Right atrium auricular region (tissue), 2 donors: ENCODE results near the gene AQP6. TPM values are rescaled to one million over a fixed set of nuclear protein-coding genes. Genes with fewer than 3 reads are reported as not detected.

Experiments used
- DNase-seq: peaks from one replicate; pipeline ENCODE4 v3.0.0-alpha.2; 2019; ENCODE audit warnings: low spot score
- H3K27ac ChIP-seq, 2 donors: fragments of 200-600 bp; sonication (generic); 1 replicate in 1 of 2; 2 replicates in 1 of 2; pipeline ENCODE4 v1.5.1; 2016 to 2019
- H3K27me3 ChIP-seq, 2 donors: fragments of 200-600 bp; sonication (generic); one replicate each; pipeline versions ENCODE4 v1.5.1 to v1.6.0; 2017 to 2019
- H3K36me3 ChIP-seq: fragments of 200-600 bp; sonication (generic); one replicate; pipeline ENCODE4 v1.5.1; 2016
- H3K4me1 ChIP-seq, 2 donors: fragments of 200-600 bp; sonication (generic); one replicate each; pipeline versions ENCODE4 v1.5.1 to v1.6.0; 2017 to 2019
- H3K4me3 ChIP-seq, 2 donors: fragments of 200-600 bp; sonication (generic); 1 replicate in 1 of 2; 2 replicates in 1 of 2; pipeline ENCODE4 v1.5.1; 2017 to 2019; ENCODE audit warnings: mild to moderate bottlenecking in 1 of 2, moderate library complexity in 1 of 2
- H3K9me3 ChIP-seq, 2 donors: fragments of 200-600 bp; sonication (generic); one replicate each; pipeline ENCODE4 v1.5.1; 2019
- total RNA-seq, 2 donors: library from RNA; depleted of rRNA; stranded (reverse); fragments of >200 nt; gene quantifications; one replicate each; pipeline ENCODE4 v1.1.0, GENCODE V29; 2016
- TF ChIP-seq, protein P1 (sequence below), 2 donors: fragments of 200-600 bp; sonication (generic); IDR thresholded peaks; one replicate each; pipeline ENCODE4 v1.5.1; 2019; ENCODE audit warnings: antibody characterized with exemption in 2 of 2

The AQP6 gene
- total RNA-seq, 2 donors from 2014 or later = 0.08 TPM; not detected in 1

DNA sequence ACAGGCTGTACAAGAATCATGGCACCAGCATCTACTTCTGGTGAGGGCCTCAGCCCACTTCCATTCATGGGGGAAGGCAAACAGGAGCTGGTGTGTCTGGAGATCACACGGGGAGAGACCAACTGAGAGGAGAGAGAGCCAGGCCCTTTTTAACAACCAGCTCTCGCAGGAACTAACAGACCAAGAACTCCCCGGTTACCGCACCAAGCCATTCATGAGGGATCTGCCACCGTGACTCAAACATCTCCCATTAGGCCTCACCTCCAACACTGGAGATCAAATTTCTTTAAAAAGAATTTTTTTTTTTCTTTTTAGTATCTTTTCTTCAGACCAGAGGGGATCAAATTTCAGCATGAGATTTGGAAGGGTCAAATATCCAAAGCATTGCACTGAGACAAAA, 39.0 kb upstream of the AQP6 start:
- Histone ChIP-seq H3K27ac (no peak overlapping the region), H3K27me3 (no peaks in the 10 kb centered on the region), H3K4me3 (no peak overlapping the region), H3K4me1 (no peaks in the 10 kb centered on the region), H3K9me3 (no peaks in the 10 kb centered on the region), H3K36me3 (no peaks in the 10 kb centered on the region)
- no peak for DNase-seq
- TF ChIP-seq, protein P1, sequence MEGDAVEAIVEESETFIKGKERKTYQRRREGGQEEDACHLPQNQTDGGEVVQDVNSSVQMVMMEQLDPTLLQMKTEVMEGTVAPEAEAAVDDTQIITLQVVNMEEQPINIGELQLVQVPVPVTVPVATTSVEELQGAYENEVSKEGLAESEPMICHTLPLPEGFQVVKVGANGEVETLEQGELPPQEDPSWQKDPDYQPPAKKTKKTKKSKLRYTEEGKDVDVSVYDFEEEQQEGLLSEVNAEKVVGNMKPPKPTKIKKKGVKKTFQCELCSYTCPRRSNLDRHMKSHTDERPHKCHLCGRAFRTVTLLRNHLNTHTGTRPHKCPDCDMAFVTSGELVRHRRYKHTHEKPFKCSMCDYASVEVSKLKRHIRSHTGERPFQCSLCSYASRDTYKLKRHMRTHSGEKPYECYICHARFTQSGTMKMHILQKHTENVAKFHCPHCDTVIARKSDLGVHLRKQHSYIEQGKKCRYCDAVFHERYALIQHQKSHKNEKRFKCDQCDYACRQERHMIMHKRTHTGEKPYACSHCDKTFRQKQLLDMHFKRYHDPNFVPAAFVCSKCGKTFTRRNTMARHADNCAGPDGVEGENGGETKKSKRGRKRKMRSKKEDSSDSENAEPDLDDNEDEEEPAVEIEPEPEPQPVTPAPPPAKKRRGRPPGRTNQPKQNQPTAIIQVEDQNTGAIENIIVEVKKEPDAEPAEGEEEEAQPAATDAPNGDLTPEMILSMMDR (IDR thresholded peaks at IDR 0.05) = no peak

DNA sequence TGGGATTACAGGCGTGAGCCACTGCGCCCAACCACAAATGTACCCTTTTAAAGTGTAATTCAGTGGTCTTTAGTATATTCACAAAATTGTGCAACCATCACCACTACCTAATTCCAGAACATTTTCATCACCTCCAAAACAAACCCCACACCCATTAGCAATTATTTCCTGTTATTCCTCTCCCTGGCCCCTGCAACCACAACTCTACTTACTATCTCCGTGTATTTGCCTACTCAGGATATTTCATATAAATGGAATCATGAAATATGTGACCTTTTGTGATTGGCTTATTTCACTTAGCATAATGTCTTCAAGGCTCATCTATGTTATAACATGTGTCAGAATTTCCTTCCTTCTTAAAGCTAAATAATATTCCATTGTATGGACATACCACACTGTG, 38.2 kb upstream of the AQP6 start:
- H3K36me3 ChIP-seq = no peaks in the 10 kb centered on the region
- no peaks in the 10 kb centered on the region for H3K9me3 ChIP-seq
- no peak for DNase-seq
- H3K4me1 ChIP-seq = no peaks in the 10 kb centered on the region
- H3K27me3 ChIP-seq = no peaks in the 10 kb centered on the region
- no peak overlapping the region for H3K27ac ChIP-seq
- TF ChIP-seq, protein P1 (IDR thresholded peaks at IDR 0.05) = no peak
- no peak overlapping the region for H3K4me3 ChIP-seq

DNA sequence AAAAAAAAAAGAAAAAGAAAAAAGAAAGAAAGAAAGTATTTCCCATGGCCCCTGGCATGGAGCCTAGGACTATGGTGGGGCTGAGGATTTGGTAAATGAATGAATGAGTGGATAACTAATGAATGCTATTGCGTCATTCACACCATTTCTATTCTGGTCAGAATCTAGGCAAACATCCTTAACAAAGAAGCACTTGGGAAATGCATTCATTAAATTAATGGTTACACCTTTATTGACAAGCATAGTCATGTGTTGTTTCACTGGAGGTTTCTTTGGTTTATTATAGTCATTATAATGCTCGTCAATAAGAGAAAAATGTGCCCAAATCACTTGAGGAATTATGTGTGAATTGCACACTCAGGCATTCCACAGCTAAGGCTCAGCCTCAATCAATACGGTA, 35.8 kb upstream of the AQP6 start:
- no peaks in the 10 kb centered on the region for H3K27me3 ChIP-seq
- DNase-seq = no peak
- TF ChIP-seq, protein P1 (IDR thresholded peaks at IDR 0.05) = no peak
- no peaks in the 10 kb centered on the region for H3K36me3 ChIP-seq
- H3K27ac ChIP-seq = no peak overlapping the region
- no peaks in the 10 kb centered on the region for H3K9me3 ChIP-seq
- H3K4me3 ChIP-seq = no peak overlapping the region
- no peaks in the 10 kb centered on the region for H3K4me1 ChIP-seq

DNA sequence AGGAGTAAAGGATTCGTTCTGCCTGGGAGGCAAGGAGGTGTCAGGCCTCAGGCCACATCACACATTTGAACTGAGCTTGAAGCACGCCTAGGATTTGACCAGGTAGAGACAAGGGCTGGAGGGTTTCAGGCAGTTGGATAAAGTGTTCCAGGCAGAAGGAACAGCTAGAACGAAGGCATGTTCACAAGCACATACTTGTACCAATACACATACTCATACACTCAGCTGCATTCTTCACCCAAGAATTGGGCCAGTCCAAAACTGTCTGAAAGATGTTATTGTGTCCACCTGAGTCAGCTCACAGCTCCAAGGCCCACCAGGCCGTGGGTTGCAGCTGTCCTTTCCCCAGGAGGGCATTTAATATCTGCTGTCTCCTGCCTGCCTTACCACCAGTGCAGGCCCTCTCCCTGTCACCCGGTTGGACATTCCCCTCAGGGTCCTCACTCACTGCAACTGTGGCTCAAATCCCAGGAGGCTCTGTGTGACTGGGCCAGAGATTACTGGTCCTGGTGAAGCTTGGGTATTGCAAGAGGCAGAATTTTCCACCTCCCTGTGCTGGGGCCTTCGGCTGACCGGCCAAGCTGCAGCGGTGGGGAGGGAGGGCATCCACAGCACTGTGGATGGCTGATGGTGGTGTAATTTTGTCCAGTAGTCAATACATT, 35.0 kb upstream of the AQP6 start:
- TF ChIP-seq, protein P1 (IDR thresholded peaks at IDR 0.05) = no peak
- H3K36me3 ChIP-seq = no peaks in the 10 kb centered on the region
- no peaks in the 10 kb centered on the region for H3K27me3 ChIP-seq

DNA sequence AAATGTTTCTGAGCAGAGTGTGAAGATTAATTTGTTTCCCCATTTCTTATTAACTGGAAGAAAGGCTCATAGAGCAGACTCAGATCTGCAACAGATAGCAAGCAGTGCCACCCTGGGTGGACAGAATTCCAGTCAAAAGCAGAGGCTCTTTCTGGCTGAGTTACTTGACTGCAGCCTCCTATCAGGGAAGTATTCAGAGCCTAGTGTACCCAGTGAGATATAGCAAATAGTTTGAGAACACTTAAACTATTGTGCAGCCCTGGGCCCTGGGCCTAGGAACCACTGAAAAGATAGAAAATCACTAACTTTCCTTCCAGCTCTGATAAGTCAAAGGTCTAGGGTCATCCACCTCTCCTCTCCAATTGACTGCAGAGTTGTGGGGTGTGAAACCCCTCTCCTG, 33.4 kb upstream of the AQP6 start:
- Histone ChIP-seq H3K27ac (no peak overlapping the region), H3K4me1 (no peaks in the 10 kb centered on the region), H3K36me3 (no peaks in the 10 kb centered on the region), H3K27me3 (no peaks in the 10 kb centered on the region), H3K9me3 (no peaks in the 10 kb centered on the region), H3K4me3 (no peak overlapping the region)
- TF ChIP-seq, protein P1 (IDR thresholded peaks at IDR 0.05) = no peak
- DNase-seq = no peak

More for the DNA sequence above, 35.0 kb upstream of the AQP6 start:
- no peak for DNase-seq
- Histone ChIP-seq H3K4me3 (no peak overlapping the region), H3K4me1 (no peaks in the 10 kb centered on the region), H3K9me3 (no peaks in the 10 kb centered on the region), H3K27ac (no peak overlapping the region)

DNA sequence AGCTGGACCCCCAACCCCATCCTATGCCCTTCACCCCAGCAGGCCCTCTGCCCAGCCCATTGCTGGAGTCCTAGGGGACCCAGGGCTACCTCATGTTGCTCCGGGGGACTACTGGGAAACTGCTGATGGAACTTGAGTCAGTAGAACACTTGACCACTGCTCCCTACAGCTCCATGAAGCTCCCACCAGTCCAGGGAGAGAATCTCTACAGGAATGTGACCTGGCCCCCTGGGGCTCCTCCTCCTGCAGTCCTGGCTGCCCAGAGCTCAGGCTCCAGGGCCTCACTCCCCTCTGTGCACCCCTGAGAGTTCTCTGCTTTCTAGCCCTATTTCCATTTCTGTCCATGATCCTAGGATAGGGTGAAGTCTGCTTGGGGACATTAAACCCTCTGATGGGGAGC, 33.0 kb upstream of the AQP6 start:
- H3K27ac ChIP-seq = no peak overlapping the region

More for the DNA sequence above, 33.0 kb upstream of the AQP6 start:
- Histone ChIP-seq H3K4me1 (no peaks in the 10 kb centered on the region), H3K36me3 (no peaks in the 10 kb centered on the region), H3K27me3 (no peaks in the 10 kb centered on the region), H3K9me3 (no peaks in the 10 kb centered on the region), H3K4me3 (no peak overlapping the region)
- no peak for DNase-seq
- TF ChIP-seq, protein P1 (IDR thresholded peaks at IDR 0.05) = no peak
